HG03097 (cell line): Measurements from ENCODE around the gene THSD4.

ENCODE experiments used
- ATAC-seq: cut with Tn5 transposase; IDR thresholded peaks from one replicate; pipeline ENCODE4 v1.9.1; 2021; ENCODE audit not compliant: unreplicated experiment, low FRiP score

THSD4 gene

GRCh38 chr15:71685420-71685993 lies 570.2 kb downstream of the THSD4 start:
- no peak for ATAC-seq

GRCh38 chr15:71686221-71687050 lies 571.2 kb downstream of the THSD4 start:
- ATAC-seq, result no peak

- ATAC-seq, result no peak
Measured at GRCh38 chr15:71687902-71688508, 572.7 kb downstream of the THSD4 start.

- ATAC-seq, result no peak
Measured at GRCh38 chr15:71688509-71689094, 573.3 kb downstream of the THSD4 start.

GRCh38 chr15:71691081-71691457 lies 575.8 kb downstream of the THSD4 start:
- ATAC-seq, result no peak

GRCh38 chr15:71691458-71692417 lies 576.5 kb downstream of the THSD4 start:
- no peak for ATAC-seq

GRCh38 chr15:71697236-71697635 lies 582.0 kb downstream of the THSD4 start:
- no peak for ATAC-seq

- ATAC-seq, result no peak
Measured at GRCh38 chr15:71698030-71698429, 582.8 kb downstream of the THSD4 start.

- no peak for ATAC-seq
Measured at GRCh38 chr15:71698742-71699141, 583.5 kb downstream of the THSD4 start.

GRCh38 chr15:71699977-71700376 lies 584.7 kb downstream of the THSD4 start:
- no peak for ATAC-seq

GRCh38 chr15:71701808-71702207 lies 586.5 kb downstream of the THSD4 start:
- no peak for ATAC-seq

GRCh38 chr15:71702496-71702895 lies 587.2 kb downstream of the THSD4 start:
- no peak for ATAC-seq

GRCh38 chr15:71705151-71705550 lies 589.9 kb downstream of the THSD4 start:
- no peak for ATAC-seq

GRCh38 chr15:71706461-71707229 lies 591.4 kb downstream of the THSD4 start:
- ATAC-seq, result no peak

GRCh38 chr15:71707230-71708050 lies 592.2 kb downstream of the THSD4 start:
- ATAC-seq, result no peak

GRCh38 chr15:71708051-71708429 lies 592.8 kb downstream of the THSD4 start:
- ATAC-seq, result no peak

GRCh38 chr15:71708741-71709140 lies 593.5 kb downstream of the THSD4 start:
- ATAC-seq, result no peak

GRCh38 chr15:71709808-71710418 lies 594.6 kb downstream of the THSD4 start:
- no peak for ATAC-seq
